HG03571 (cell line): ENCODE results near the gene SLC35B4.
A peak's percentile ranks its signal among the peaks of the same experiment; 100 is the strongest.

ENCODE experiments used
- ATAC-seq: cut with Tn5 transposase; IDR thresholded peaks from one replicate; pipeline ENCODE4 v1.9.1; 2021; ENCODE audit not compliant: unreplicated experiment

Gene SLC35B4, protein sequence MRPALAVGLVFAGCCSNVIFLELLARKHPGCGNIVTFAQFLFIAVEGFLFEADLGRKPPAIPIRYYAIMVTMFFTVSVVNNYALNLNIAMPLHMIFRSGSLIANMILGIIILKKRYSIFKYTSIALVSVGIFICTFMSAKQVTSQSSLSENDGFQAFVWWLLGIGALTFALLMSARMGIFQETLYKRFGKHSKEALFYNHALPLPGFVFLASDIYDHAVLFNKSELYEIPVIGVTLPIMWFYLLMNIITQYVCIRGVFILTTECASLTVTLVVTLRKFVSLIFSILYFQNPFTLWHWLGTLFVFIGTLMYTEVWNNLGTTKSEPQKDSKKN

DNA sequence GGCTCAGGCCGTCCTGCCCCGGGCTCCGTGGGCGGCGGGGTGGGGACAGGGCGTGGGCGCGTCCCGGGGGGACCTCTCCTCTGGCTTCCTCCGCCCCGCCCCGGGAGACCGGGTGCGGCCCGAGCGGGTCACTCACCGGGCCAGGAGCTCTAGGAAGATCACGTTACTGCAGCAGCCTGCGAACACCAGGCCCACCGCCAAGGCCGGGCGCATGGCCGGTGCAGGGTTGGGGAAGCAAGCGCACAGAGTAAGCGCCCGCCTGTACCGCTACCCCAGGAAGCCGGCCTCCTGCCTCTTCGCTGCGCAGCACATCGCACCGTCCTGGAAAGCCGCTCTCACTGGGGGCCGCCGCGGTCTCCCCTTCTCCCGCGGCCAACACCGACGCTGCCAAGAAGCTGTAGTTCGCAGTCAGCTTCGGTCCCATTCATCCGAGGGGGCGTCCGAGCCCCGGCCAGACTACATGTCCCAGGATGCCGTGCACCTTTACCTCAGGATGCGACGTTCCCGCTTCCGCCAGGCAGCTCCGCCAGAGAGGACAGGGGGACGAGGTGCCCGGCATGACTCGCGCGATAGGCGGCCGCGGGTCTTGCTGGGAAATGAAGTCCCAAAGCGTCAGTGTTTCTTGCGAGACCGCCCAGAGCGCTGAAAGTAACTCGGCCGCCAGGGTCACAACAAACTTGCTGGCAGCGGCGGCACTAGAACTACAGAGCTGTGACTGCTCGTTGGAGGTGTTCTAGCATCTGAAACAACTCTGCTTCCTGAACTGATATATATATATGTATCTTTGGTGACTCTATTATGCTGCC is at the start of gene SLC35B4:
TSS of gene SLC35B4 (minus strand) at position 392 of the 806 bp plus-strand sequence. CDS start at position 213, 179 bp downstream.
- ATAC-seq = peak; percentile 99

- no peak for ATAC-seq
These were observed 49.8 kb upstream of the SLC35B4 start for GRCh38 chr7:134366481-134366880.

GRCh38 chr7:134365341-134366054 is 48.8 kb upstream of the SLC35B4 start:
- ATAC-seq = no peak

GRCh38 chr7:134364619-134365037 is 47.9 kb upstream of the SLC35B4 start:
- ATAC-seq = no peak

GRCh38 chr7:134362587-134363483 is 46.1 kb upstream of the SLC35B4 start:
- no peak for ATAC-seq

DNA sequence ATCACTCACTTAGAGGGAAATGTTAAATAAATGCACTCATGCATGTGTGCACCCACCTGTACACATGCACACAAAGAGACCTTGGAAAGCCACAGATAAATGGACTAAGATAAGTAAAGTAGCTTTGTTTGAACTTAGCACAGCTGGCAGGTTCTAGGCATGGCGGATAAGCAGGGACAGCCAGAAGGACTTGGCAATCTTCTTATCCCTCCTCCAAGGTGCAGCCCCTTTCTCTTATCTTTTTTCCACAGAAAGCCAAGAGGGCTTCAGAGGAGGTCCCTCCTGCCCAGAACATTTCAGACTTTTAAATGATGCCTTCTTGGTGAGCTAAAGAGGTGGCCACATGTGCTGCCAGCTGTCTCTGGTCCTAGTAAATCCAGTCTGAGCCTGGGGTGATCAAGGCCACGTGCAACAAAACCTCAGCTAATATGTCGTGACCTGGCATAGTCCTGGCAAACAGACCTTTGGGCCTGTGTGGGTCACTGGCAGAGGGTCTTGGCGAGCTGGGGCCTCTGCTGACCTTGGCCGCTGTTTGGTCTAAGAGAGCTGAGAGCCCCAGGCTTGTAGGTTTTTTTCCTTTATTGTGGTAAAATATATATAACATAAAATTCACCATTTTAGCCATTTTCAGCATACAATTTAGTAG is 43.2 kb upstream of the SLC35B4 start:
- no peak for ATAC-seq

- no peak for ATAC-seq
These were observed 40.8 kb upstream of the SLC35B4 start for GRCh38 chr7:134357486-134357885.

DNA sequence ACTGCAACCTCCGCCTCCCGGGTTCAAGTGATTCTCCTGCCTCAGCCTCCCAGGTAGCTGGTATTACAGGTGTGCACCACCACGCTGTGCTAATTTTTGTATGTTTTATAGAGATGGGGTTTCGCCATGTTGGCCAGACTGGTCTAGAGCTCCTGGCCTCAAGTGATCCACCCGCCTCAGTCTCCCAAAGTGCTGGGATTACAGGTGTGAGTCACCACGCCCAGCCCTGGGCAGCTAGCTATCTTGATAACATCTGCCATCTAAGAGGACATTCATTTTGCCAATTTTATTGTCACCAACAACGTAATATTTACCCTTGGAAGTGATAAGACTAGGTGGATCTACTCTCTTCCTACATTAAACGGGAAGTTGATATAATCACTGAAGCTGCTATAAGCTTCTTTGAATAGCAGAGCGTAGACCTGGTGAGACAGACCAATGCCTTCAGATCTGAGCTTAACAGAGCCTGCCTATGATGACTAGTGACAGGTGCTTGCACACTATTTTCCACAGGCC is 39.7 kb upstream of the SLC35B4 start:
- no peak for ATAC-seq

DNA sequence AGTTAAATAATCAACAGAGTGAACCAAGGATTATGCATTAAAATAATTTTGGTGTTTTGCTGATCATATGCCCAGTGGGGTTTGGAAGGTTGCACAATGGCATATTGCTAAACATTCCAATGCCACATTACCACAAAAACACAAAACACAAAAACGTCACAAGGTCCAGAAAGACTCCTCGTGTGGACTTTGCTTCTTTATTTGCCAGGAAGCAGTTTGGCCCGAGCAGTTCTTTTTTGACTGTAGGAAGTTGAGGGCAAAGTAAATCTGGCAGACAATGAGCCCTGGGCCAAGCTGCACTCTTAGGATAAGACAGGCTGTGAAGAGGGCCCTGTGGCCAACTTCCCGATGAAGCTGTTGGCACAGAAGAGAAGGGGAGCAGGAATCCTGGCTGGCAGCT is 39.2 kb upstream of the SLC35B4 start:
- no peak for ATAC-seq

DNA sequence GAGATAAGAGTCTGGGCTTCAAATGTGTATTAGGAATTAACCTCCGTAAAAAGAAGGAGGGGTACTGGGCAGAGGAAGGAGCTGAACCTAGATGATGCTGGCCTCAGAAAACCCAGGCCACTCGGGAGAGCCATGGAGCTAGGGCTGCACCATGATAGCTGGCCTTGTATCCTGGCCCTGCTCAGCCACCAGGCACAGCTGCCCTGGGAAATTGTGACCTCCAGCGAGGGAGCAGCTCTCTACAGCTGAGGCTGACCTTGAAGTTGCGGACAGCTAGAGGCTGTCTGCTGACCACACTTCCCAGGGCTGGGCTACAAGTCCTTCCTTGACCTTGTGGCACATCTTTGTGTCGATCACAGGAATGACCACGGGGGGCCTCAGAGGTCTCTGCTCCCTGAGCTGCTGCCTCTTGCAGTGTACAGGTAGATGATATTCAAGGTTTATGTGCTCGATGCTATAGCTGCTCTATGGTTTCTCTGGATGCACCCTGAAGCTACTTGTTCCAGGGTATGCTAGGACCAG is 38.3 kb upstream of the SLC35B4 start:
- no peak for ATAC-seq

GRCh38 chr7:134353411-134353810 is 36.7 kb upstream of the SLC35B4 start:
- no peak for ATAC-seq

DNA sequence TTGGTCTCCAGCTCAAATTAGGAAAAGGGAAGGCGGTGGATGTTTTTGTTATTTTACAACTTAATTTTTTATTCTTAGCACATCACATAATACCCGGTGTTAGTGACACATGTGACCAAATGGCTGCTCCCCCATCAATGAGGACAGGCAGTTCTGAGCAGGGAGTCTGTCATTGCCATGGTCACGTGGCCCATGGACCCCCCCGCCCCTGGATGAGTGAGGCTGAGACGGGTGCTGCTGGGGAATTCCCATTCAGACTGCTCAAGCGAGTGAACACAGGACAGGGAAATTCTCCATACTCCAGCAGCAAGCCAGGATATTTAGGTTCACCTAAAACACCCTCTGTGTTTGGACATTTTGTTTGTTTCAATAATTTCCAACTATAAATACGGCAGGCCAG is 34.7 kb upstream of the SLC35B4 start:
- ATAC-seq = no peak

- ATAC-seq = no peak
These were observed 34.0 kb upstream of the SLC35B4 start for GRCh38 chr7:134350709-134351108.

- ATAC-seq = no peak
These were observed 30.8 kb upstream of the SLC35B4 start for GRCh38 chr7:134347567-134347966.

DNA sequence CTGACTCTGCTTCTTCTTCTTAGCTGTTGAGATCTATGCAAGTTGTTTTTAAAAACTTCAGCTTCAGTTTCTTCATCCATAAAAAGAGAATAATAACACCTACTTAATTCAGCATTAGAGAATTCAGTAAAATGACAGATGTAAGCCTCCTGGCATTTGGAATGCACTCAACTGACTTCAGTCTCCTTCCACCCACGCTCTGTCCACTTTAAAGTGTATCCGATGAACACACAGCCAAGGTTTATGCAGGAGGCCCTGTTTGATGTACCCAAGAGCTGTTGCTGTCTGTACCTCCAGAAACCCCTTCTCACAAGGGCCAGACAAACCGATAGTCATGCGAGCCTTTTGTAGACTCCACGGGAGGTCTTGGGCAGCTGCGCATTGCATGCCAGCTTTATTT is 27.1 kb upstream of the SLC35B4 start:
- no peak for ATAC-seq

DNA sequence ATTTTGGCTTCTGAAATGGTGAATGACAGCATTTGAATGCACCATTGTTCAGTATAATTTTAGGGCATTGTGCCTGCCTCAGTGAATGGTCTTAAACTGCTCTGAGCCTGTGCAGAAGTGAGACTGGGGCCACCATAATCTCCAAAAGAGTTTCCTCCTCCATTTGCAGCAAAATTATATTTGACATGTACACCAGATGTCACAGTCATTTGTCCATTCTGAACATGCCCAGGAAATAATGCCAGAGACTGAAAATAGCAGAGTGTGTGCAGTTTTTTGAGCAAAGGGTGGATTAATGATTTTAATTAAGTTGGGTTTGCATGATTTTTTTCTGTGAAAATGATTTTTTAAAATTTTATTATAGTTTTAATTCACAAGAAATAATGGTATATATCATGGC is 26.4 kb upstream of the SLC35B4 start:
- ATAC-seq = no peak

DNA sequence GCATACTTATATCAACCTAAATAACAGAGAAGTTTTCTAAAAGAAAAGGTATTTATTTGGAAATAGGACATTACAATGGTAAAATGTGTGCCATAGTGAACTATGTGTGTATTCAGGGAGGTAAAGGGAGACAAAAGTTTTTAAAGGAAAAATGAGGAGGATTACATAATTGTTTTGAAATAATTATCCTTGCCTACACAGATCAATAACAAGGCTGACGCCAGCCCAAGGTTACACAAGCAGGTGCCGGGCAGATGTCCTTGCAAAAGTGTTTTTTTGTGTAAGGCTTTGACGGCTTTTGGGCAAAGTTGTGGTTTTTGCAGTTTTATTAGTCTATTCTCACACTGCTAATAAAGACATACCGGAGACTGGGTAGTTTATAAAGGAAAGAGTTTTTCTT is 22.7 kb upstream of the SLC35B4 start:
- no peak for ATAC-seq

GRCh38 chr7:134337980-134338379 is 21.2 kb upstream of the SLC35B4 start:
- ATAC-seq = no peak

GRCh38 chr7:134334408-134334807 is 17.7 kb upstream of the SLC35B4 start:
- ATAC-seq = no peak

DNA sequence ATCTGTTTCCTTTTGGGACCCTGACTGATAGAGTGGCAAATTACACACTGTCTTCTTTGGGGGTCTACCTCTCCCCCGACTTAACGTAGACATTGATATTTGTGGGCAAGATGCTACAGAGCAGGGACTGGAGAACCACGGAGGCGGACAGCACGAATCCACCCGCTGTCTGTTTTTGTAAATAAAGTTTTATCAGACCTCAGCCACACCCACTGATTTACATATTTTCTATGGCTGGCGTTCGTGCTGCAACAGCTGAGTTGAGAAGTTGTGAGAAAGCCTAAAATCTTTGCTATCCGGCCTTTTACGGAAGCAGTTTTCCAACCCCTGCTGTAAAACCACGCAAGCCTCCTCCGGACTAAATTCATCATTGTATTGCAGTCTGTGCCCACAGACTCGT is 17.2 kb upstream of the SLC35B4 start:
- no peak for ATAC-seq
